Upper lobe of left lung (tissue), 4 donors: Measurements from ENCODE around the gene ACY1.

ENCODE experiments used
- EP300 ChIP-seq, 4 donors: sonication (generic); formaldehyde crosslinking; IDR thresholded peaks; one replicate each; pipeline ENCODE4 v1.5.1; 2017; ENCODE audit warnings: antibody characterized with exemption in 4 of 4, control low read depth in 2 of 4
- POLR2A ChIP-seq, 4 donors: fragments of 450-650 bp; IDR thresholded peaks; one replicate each; pipeline ENCODE4 v1.5.1; 2016 to 2017; ENCODE audit warnings: antibody characterized with exemption in 4 of 4, mild to moderate bottlenecking in 2 of 4
- TF ChIP-seq, protein P1 (sequence below), 6 experiments: fragments of 450-650 bp in 4 of 6; fragments of 200-600 bp in 2 of 6; sonication (generic) in 2 of 6; IDR thresholded peaks; one replicate each; pipeline ENCODE4 v1.5.1; 2016 to 2019; ENCODE audit warnings: antibody characterized with exemption in 6 of 6

DNA sequence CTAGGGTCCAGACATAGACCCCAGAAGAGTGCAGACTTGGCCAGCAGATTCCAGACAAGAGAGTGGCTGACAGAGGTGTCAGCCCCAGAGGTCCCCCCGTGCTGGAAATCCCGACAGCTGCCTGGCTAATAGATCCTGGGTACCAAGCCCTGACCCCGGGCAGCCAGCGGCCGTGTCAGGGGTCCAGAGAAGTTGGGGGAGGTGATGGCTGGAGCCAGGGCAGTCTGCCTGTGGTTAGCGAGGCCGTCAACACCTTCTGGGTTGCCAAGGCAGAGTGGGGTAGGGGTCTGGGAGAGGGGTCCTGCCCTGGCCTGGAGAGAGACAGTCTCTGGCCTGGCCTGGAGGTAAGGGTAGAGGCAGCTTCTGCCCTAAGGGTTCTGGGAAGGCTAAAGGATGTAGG, 37.5 kb downstream of the ACY1 start:
- TF ChIP-seq POLR2A (IDR thresholded peaks at IDR 0.05) = no peak
- TF ChIP-seq, protein P1, sequence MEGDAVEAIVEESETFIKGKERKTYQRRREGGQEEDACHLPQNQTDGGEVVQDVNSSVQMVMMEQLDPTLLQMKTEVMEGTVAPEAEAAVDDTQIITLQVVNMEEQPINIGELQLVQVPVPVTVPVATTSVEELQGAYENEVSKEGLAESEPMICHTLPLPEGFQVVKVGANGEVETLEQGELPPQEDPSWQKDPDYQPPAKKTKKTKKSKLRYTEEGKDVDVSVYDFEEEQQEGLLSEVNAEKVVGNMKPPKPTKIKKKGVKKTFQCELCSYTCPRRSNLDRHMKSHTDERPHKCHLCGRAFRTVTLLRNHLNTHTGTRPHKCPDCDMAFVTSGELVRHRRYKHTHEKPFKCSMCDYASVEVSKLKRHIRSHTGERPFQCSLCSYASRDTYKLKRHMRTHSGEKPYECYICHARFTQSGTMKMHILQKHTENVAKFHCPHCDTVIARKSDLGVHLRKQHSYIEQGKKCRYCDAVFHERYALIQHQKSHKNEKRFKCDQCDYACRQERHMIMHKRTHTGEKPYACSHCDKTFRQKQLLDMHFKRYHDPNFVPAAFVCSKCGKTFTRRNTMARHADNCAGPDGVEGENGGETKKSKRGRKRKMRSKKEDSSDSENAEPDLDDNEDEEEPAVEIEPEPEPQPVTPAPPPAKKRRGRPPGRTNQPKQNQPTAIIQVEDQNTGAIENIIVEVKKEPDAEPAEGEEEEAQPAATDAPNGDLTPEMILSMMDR (IDR thresholded peaks at IDR 0.05) = no peak
- TF ChIP-seq EP300 (IDR thresholded peaks at IDR 0.05) = no peak
